ENCODE data around the gene ABHD14A.

Gene ABHD14A

GRCh38 chr3:51955893-51956770 is 18.7 kb upstream of the ABHD14A start:
- TF ChIP-seq ISL1 (CRISPR knock-in tag; IDR thresholded peaks at IDR 0.05), result no peak
- ATAC-seq, result peak; percentile 36

GRCh38 chr3:51957520-51958205 is 17.2 kb upstream of the ABHD14A start:
- no peak for ATAC-seq
- TF ChIP-seq, protein P1, sequence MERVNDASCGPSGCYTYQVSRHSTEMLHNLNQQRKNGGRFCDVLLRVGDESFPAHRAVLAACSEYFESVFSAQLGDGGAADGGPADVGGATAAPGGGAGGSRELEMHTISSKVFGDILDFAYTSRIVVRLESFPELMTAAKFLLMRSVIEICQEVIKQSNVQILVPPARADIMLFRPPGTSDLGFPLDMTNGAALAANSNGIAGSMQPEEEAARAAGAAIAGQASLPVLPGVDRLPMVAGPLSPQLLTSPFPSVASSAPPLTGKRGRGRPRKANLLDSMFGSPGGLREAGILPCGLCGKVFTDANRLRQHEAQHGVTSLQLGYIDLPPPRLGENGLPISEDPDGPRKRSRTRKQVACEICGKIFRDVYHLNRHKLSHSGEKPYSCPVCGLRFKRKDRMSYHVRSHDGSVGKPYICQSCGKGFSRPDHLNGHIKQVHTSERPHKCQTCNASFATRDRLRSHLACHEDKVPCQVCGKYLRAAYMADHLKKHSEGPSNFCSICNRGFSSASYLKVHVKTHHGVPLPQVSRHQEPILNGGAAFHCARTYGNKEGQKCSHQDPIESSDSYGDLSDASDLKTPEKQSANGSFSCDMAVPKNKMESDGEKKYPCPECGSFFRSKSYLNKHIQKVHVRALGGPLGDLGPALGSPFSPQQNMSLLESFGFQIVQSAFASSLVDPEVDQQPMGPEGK (CRISPR knock-in tag; IDR thresholded peaks at IDR 0.05; ENCODE audit: borderline replicate concordance), result no peak
- no peak for TF ChIP-seq ZNF70 (CRISPR knock-in tag; IDR thresholded peaks at IDR 0.05)
- no peak for TF ChIP-seq ZNF8 (CRISPR knock-in tag; IDR thresholded peaks at IDR 0.05)
- TF ChIP-seq ISL1 (CRISPR knock-in tag; IDR thresholded peaks at IDR 0.05), result no peak
- TF ChIP-seq ZNF565 (CRISPR knock-in tag; conservative IDR thresholded peaks at IDR 0.05; ENCODE audit: low read depth), result no peak
- no peak for TF ChIP-seq ZC3H10 (CRISPR knock-in tag; IDR thresholded peaks at IDR 0.05)
- TF ChIP-seq ESRRG (CRISPR knock-in tag; IDR thresholded peaks at IDR 0.05), result no peak
- TF ChIP-seq POU6F1 (CRISPR knock-in tag; IDR thresholded peaks at IDR 0.05; ENCODE audit: borderline replicate concordance, low read depth), result no peak
- no peak for TF ChIP-seq CSDC2 (CRISPR knock-in tag; IDR thresholded peaks at IDR 0.05)
- TF ChIP-seq, protein P2, sequence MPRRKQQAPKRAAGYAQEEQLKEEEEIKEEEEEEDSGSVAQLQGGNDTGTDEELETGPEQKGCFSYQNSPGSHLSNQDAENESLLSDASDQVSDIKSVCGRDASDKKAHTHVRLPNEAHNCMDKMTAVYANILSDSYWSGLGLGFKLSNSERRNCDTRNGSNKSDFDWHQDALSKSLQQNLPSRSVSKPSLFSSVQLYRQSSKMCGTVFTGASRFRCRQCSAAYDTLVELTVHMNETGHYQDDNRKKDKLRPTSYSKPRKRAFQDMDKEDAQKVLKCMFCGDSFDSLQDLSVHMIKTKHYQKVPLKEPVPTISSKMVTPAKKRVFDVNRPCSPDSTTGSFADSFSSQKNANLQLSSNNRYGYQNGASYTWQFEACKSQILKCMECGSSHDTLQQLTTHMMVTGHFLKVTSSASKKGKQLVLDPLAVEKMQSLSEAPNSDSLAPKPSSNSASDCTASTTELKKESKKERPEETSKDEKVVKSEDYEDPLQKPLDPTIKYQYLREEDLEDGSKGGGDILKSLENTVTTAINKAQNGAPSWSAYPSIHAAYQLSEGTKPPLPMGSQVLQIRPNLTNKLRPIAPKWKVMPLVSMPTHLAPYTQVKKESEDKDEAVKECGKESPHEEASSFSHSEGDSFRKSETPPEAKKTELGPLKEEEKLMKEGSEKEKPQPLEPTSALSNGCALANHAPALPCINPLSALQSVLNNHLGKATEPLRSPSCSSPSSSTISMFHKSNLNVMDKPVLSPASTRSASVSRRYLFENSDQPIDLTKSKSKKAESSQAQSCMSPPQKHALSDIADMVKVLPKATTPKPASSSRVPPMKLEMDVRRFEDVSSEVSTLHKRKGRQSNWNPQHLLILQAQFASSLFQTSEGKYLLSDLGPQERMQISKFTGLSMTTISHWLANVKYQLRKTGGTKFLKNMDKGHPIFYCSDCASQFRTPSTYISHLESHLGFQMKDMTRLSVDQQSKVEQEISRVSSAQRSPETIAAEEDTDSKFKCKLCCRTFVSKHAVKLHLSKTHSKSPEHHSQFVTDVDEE (CRISPR knock-in tag; IDR thresholded peaks at IDR 0.05), result no peak

DNA sequence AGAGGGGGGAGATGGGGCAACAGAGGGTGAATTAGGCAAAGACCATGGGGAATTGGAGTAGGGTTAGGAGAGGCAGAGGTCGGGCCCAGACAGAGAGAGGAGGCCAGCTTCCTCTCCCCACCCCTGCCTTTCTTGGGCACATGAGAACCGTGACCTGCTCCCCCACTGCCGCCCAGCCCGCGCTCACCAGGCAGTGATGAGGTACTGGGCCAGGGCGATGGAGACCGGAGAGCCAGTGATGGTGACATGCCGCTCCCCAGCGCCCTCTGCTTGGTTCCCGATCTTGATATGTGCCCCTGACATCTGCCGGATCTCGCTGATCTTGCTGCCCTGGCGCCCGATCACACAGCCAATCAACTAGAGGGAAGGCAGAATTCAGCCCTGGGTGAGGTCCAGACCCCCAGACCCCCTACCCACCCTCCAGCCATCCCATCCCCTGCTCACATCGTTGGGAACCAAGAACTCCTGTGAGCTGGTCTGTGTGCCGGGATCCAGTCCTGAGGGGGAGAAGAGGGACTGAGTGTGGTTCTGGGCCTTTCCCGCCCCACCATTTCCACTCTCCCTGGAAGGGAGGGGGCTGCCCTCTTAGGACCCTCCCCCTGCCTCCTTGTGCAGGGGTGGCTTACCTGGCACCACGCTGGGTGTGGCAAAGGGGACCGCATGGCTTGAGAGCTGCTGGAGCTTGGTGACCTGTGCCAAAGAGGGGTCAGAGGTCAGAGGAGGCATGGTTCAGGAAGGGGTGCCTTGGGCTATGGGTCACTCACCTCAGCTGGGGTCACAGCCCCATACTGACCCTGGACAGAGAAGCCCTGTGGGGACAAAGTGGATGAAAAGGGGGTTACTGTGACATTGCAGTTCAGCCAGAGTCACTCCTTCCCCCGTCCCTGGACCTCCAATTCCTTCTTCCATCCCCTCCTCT is 16.0 kb upstream of the ABHD14A start:
- TF ChIP-seq ZNF565 (CRISPR knock-in tag; conservative IDR thresholded peaks at IDR 0.05; ENCODE audit: low read depth), result no peak
- ATAC-seq, result no peak

- TF ChIP-seq OSR1 (CRISPR knock-in tag; IDR thresholded peaks at IDR 0.05) (no peak), ZFP3 (CRISPR knock-in tag; IDR thresholded peaks at IDR 0.05) (no peak)
- no peak for ATAC-seq
These were observed 15.2 kb upstream of the ABHD14A start for GRCh38 chr3:51959651-51960050.

- ATAC-seq, result no peak
- TF ChIP-seq ZNF8 (CRISPR knock-in tag; IDR thresholded peaks at IDR 0.05), result no peak
These were observed 14.5 kb upstream of the ABHD14A start for GRCh38 chr3:51960386-51960785.

GRCh38 chr3:51961011-51961410 is 13.9 kb upstream of the ABHD14A start:
- no peak for ATAC-seq
- no peak for TF ChIP-seq TOX (CRISPR knock-in tag; IDR thresholded peaks at IDR 0.05; ENCODE audit: borderline replicate concordance)
- TF ChIP-seq ZNF565 (CRISPR knock-in tag; conservative IDR thresholded peaks at IDR 0.05; ENCODE audit: low read depth), result no peak
- TF ChIP-seq ZNF8 (CRISPR knock-in tag; IDR thresholded peaks at IDR 0.05), result no peak
- no peak for TF ChIP-seq TCF4 (CRISPR knock-in tag; IDR thresholded peaks at IDR 0.05; ENCODE audit: borderline replicate concordance)
- TF ChIP-seq SNAI2 (CRISPR knock-in tag; IDR thresholded peaks at IDR 0.05), result no peak
- TF ChIP-seq, protein P2 (CRISPR knock-in tag; IDR thresholded peaks at IDR 0.05), result no peak
- TF ChIP-seq CSDC2 (CRISPR knock-in tag; IDR thresholded peaks at IDR 0.05), result no peak

Data from SK-N-SH treated with all-trans-retinoic acid at 6 μM for 48 hours (cell line).